Caco-2 (cell line): ENCODE results near the gene KDM5C. TPM values are rescaled to one million over a fixed set of nuclear protein-coding genes. Genes with fewer than 3 reads are reported as not detected.

ENCODE experiments used
- BruUV-seq: library from RNA; stranded (reverse); fragments of 400-500 nt; replicated peaks from 2 replicates; lab custom pipeline; 2021; lab: Mats Ljungman, UMichigan
- CTCF ChIA-PET: fragments of 300-600 bp; sonication (Branson Sonifier 250); formaldehyde crosslinking; loops from one replicate; lab custom pipeline; 2022; ENCODE audit warnings: antibody characterized with exemption; lab: Charles Lee
- POLR2A ChIA-PET: fragments of 300-600 bp; sonication (Branson Sonifier 250); formaldehyde crosslinking; loops from one replicate; lab custom pipeline; 2022; ENCODE audit warnings: antibody characterized with exemption; lab: Charles Lee
- DNase-seq, 2 experiments: peaks; one replicate each; pipeline versions ENCODE4 v3.0.0 to v3.0.0-alpha.2; 2020 to 2022
- H3K27me3 ChIP-seq: replicated peaks from 2 replicates; pipeline ENCODE4 v1.6.0; 2011; ENCODE audit warnings: low read length; ENCODE audit not compliant: control insufficient read depth, insufficient read depth
- H3K36me3 ChIP-seq: 2 replicates; pipeline ENCODE4 v1.5.1; 2011; ENCODE audit warnings: low read length; ENCODE audit not compliant: control insufficient read depth, insufficient read depth
- H3K4me1 ChIP-seq: fragments of 250-450 bp; sonication (Bioruptor Pico); 2 replicates; pipeline ENCODE4 v1.5.1; 2020; ENCODE audit warnings: mild to moderate bottlenecking
- H3K4me3 ChIP-seq: 2 replicates; pipeline ENCODE4 v1.5.1; 2011; ENCODE audit warnings: low read depth, mild to moderate bottlenecking, control low read depth, low read length
- H3K9me3 ChIP-seq: fragments of 250-450 bp; sonication (Bioruptor Pico); 2 replicates; pipeline ENCODE4 v1.5.1; 2020; ENCODE audit warnings: mild to moderate bottlenecking, moderate library complexity
- H3K27ac Mint-ChIP-seq: one replicate; pipeline ENCODE4 v1.8.0; 2022; ENCODE audit warnings: mixed read lengths; ENCODE audit not compliant: unreplicated experiment
- H3K27me3 Mint-ChIP-seq: one replicate; pipeline ENCODE4 v1.8.0; 2022; ENCODE audit warnings: mixed read lengths; ENCODE audit not compliant: insufficient read depth, unreplicated experiment
- H3K36me3 Mint-ChIP-seq: one replicate; pipeline ENCODE4 v1.8.0; 2022; ENCODE audit warnings: mild to moderate bottlenecking, mixed read lengths; ENCODE audit not compliant: insufficient read depth, unreplicated experiment
- H3K4me1 Mint-ChIP-seq: one replicate; pipeline ENCODE4 v1.8.0; 2022; ENCODE audit warnings: low read depth, mixed read lengths; ENCODE audit not compliant: unreplicated experiment
- H3K4me3 Mint-ChIP-seq: one replicate; pipeline ENCODE4 v1.8.0; 2022; ENCODE audit warnings: mild to moderate bottlenecking, moderate library complexity, mixed read lengths; ENCODE audit not compliant: unreplicated experiment
- H3K9me3 Mint-ChIP-seq: one replicate; pipeline ENCODE4 v1.8.0; 2022; ENCODE audit warnings: mixed read lengths; ENCODE audit not compliant: unreplicated experiment
- intact Hi-C: fragments of 100-400 bp; cut with micrococcal nuclease; formaldehyde crosslinking; loops from one replicate; pipeline ENCODE4 v1.10.0; 2022; ENCODE audit not compliant: unreplicated experiment
- total RNA-seq: library from RNA; stranded (reverse); gene quantifications from 2 replicates; pipeline ENCODE4 v1.2.3, GENCODE V29; 2022
- TF ChIP-seq, protein P1 (sequence below), 2 experiments: fragments of 200-600 bp in 1 of 2; IDR thresholded peaks; 1 replicate in 1 of 2; 2 replicates in 1 of 2; pipeline versions ENCODE4 v1.5.1 to v1.8.0; 2011 to 2022; ENCODE audit warnings: antibody characterized with exemption in 1 of 2, control low read depth in 1 of 2, inconsistent platforms in 1 of 2, low read depth in 1 of 2, low read length in 1 of 2, mild to moderate bottlenecking in 1 of 2, moderate library complexity in 1 of 2; ENCODE audit not compliant: insufficient read depth in 1 of 2, severe bottlenecking in 1 of 2, unreplicated experiment in 1 of 2

Gene KDM5C
- total RNA-seq, 1 experiment from 2014 or later = 84.5 TPM

DNA sequence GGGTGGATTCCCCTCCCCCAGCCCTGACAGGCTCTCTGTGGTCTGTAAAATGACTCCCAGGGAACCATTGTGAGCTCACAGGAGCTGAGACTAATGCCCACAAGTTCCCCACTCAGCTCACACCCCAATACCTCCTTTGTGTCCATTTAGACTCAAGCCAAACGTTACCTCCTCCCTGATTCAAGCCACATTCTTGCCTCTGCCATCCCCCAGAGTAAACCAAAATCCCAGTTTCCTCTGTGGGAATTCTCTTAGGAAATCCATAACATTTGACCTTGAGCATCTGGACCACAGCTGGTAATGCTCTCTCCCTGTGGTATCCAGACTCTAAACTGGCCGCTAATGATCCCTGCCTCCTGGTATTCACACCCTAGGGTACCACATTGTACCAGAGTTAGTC is 26.3 kb upstream of the KDM5C start:
- no peaks in the 10 kb centered on the region for H3K9me3 ChIP-seq
- Mint-ChIP-seq H3K27me3 (peaks cover 2% of the 10 kb centered on the region), H3K27ac (no peak overlapping the region), H3K36me3 (no peaks in the 10 kb centered on the region), H3K9me3 (no peaks in the 10 kb centered on the region), H3K4me1 (no peaks in the 10 kb centered on the region), H3K4me3 (no peak overlapping the region)
- intact Hi-C loops = no loop called here
- no peaks in the 10 kb centered on the region for H3K36me3 ChIP-seq
- no peaks in the 10 kb centered on the region for H3K27me3 ChIP-seq
- DNase-seq = no peak
- no TSS peak for BruUV-seq
- CTCF ChIA-PET = no interaction called here
- H3K4me3 ChIP-seq = no peak overlapping the region
- H3K4me1 ChIP-seq = no peaks in the 10 kb centered on the region
- POLR2A ChIA-PET = no interaction called here
- TF ChIP-seq, protein P1, sequence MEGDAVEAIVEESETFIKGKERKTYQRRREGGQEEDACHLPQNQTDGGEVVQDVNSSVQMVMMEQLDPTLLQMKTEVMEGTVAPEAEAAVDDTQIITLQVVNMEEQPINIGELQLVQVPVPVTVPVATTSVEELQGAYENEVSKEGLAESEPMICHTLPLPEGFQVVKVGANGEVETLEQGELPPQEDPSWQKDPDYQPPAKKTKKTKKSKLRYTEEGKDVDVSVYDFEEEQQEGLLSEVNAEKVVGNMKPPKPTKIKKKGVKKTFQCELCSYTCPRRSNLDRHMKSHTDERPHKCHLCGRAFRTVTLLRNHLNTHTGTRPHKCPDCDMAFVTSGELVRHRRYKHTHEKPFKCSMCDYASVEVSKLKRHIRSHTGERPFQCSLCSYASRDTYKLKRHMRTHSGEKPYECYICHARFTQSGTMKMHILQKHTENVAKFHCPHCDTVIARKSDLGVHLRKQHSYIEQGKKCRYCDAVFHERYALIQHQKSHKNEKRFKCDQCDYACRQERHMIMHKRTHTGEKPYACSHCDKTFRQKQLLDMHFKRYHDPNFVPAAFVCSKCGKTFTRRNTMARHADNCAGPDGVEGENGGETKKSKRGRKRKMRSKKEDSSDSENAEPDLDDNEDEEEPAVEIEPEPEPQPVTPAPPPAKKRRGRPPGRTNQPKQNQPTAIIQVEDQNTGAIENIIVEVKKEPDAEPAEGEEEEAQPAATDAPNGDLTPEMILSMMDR (IDR thresholded peaks at IDR 0.05; ENCODE audit: insufficient read depth in 1 of 2, low read depth in 1 of 2, low read length in 1 of 2, severe bottlenecking in 1 of 2, unreplicated experiment in 1 of 2) = no peak

DNA sequence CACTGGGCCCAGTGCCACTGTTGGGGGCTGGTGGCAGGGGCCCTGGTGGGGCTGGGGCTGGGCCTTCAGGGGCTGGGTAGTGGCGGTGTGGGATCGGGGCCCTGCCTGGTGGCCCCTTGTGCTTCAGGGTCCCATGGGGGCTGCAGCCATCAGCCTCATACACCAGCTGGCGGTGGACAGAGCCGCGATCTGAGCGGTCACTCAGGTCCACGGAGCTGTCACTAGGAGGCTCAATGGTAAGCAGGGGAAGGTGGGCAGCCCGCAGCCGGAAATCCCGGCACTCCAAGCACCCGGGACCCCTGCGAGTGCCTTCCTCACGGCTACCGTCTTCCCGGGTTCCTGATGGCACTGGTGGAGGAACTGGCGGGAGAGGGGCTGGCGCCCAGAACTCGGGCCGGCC is 25.5 kb upstream of the KDM5C start:
- H3K36me3 Mint-ChIP-seq = no peaks in the 10 kb centered on the region
- Histone ChIP-seq H3K36me3 (no peaks in the 10 kb centered on the region), H3K4me1 (no peaks in the 10 kb centered on the region), H3K27me3 (no peaks in the 10 kb centered on the region), H3K4me3 (no peak overlapping the region), H3K9me3 (no peaks in the 10 kb centered on the region)
- H3K9me3 Mint-ChIP-seq = no peaks in the 10 kb centered on the region
- intact Hi-C loops = no loop called here
- POLR2A ChIA-PET = interaction anchor here (0.5 kb wide), 1 partner anchor 172 kb away, joined by 3 read pairs; no protein-coding TSS in a partner anchor
- peaks cover 4% of the 10 kb centered on the region for H3K27me3 Mint-ChIP-seq
- BruUV-seq = no TSS peak
- CTCF ChIA-PET = no interaction called here
- TF ChIP-seq, protein P1 (IDR thresholded peaks at IDR 0.05; ENCODE audit: insufficient read depth in 1 of 2, low read depth in 1 of 2, low read length in 1 of 2, severe bottlenecking in 1 of 2, unreplicated experiment in 1 of 2) = no peak
- no peak overlapping the region for H3K4me3 Mint-ChIP-seq
- H3K27ac Mint-ChIP-seq = no peak overlapping the region
- DNase-seq = no peak
- no peaks in the 10 kb centered on the region for H3K4me1 Mint-ChIP-seq

DNA sequence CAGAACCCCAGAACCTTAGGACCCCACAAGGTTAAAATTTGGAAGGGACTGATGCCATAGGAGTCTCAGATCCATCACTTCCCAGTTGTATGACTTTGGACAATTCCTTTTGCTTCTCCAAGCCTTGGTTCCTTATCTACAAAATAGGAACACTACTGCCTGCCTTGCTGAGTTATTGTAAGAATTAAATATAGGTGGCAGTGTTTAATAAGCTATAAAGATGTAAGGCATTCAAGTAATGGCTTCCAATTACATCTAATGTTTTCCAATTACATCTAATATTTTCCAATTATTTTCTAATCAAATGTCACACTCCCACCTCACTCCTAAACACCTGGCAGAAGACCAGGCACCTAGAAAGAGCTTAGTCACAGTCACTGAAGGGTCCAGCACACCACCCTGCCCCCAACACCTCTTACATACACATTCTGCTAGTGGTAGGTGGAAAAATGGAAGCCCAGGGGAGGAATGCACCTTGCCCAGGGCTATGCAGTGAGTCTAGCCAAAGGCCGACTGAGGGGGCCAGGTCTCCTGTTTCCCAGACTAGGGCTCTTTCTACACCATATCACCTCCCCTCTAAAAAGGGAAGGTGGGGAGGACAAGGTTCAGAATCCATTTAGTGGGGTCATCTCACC is 24.5 kb upstream of the KDM5C start:
- Mint-ChIP-seq H3K36me3 (no peaks in the 10 kb centered on the region), H3K27me3 (peaks cover 4% of the 10 kb centered on the region), H3K27ac (no peak overlapping the region), H3K9me3 (no peaks in the 10 kb centered on the region), H3K4me1 (no peaks in the 10 kb centered on the region), H3K4me3 (no peak overlapping the region)
- Histone ChIP-seq H3K4me1 (no peaks in the 10 kb centered on the region), H3K4me3 (no peak overlapping the region), H3K9me3 (no peaks in the 10 kb centered on the region), H3K36me3 (no peaks in the 10 kb centered on the region), H3K27me3 (no peaks in the 10 kb centered on the region)
- TF ChIP-seq, protein P1 (IDR thresholded peaks at IDR 0.05; ENCODE audit: insufficient read depth in 1 of 2, low read depth in 1 of 2, low read length in 1 of 2, severe bottlenecking in 1 of 2, unreplicated experiment in 1 of 2) = no peak
- no TSS peak for BruUV-seq
- POLR2A ChIA-PET = no interaction called here
- DNase-seq = no peak
- CTCF ChIA-PET = no interaction called here
- intact Hi-C loops = no loop called here
